ENCODE data around the gene PROZ. TPM values are rescaled to one million over a fixed set of nuclear protein-coding genes. Genes with fewer than 3 reads are reported as not detected.

PROZ gene
- polyA plus RNA-seq, 1 donor (not counting 4 experiments of a cell fraction or from before 2014, with no cell fraction given), result not detected

- Histone ChIP-seq H4K20me1 (ENCODE audit: control insufficient read depth, extremely low read depth, insufficient read depth, low read length) (no peaks in the 10 kb centered on the region), H3K27me3 (ENCODE audit: control insufficient read depth, extremely low read depth, insufficient read depth, low read length) (no peaks in the 10 kb centered on the region), H3K36me3 (ENCODE audit: control insufficient read depth in 2 of 2, extremely low read depth in 1 of 2, insufficient read depth in 2 of 2, low read length in 2 of 2) (no peaks in the 10 kb centered on the region), H3K79me2 (ENCODE audit: control insufficient read depth, insufficient read depth, low read length) (no peaks in the 10 kb centered on the region), H3K4me2 (ENCODE audit: control insufficient read depth, extremely low read depth, insufficient read depth, low read depth, low read length) (no peak overlapping the region), H3K9ac (ENCODE audit: control insufficient read depth, extremely low read depth, insufficient read depth, low read length) (no peak overlapping the region), H3K27ac (ENCODE audit: control insufficient read depth, insufficient read depth, low read length) (no peak overlapping the region), H3K9me3 (ENCODE audit: control insufficient read depth, low read depth, low read length) (no peaks in the 10 kb centered on the region), H2AFZ (ENCODE audit: control insufficient read depth, low read length) (no peak overlapping the region), H3K4me3 (ENCODE audit: control insufficient read depth in 2 of 3, extremely low read depth in 1 of 3, insufficient read depth in 2 of 3, low read depth in 1 of 3, low read length in 3 of 3) (no peak overlapping the region), H3K9me1 (ENCODE audit: control insufficient read depth, extremely low read depth, insufficient read depth, low read length) (no peaks in the 10 kb centered on the region), H3K4me1 (ENCODE audit: control insufficient read depth, extremely low read depth, insufficient read depth, low read length) (no peaks in the 10 kb centered on the region)
- FAIRE-seq, result no peak
- dilution Hi-C loops (cut with MboI; ENCODE audit: extremely low pct_ligation_motif_present, low sequenced_read_pairs), result no loop called here
- no peak for DNase-seq (ENCODE audit: low read depth, low spot score)
- TF ChIP-seq EZH2 (IDR thresholded peaks at IDR 0.05; ENCODE audit: low read length), result no peak
- TF ChIP-seq CTCF (optimal IDR thresholded peaks at IDR 0.05 in 1 of 3, IDR thresholded peaks at IDR 0.05 in 1 of 3, conservative IDR thresholded peaks at IDR 0.05 in 1 of 3; ENCODE audit: extremely low read depth in 1 of 3, insufficient read depth in 2 of 3, low read length in 3 of 3), result no peak
Observed at GRCh38 chr13:113139577-113139976, 18.9 kb upstream of the PROZ start.

- no peaks in the 10 kb centered on the region for H3K27me3 ChIP-seq (ENCODE audit: control insufficient read depth, extremely low read depth, insufficient read depth, low read length)
- no peaks in the 10 kb centered on the region for H3K36me3 ChIP-seq (ENCODE audit: control insufficient read depth in 2 of 2, extremely low read depth in 1 of 2, insufficient read depth in 2 of 2, low read length in 2 of 2)
- no peak overlapping the region for H2AFZ ChIP-seq (ENCODE audit: control insufficient read depth, low read length)
- H3K9ac ChIP-seq (ENCODE audit: control insufficient read depth, extremely low read depth, insufficient read depth, low read length), result no peak overlapping the region
- DNase-seq (ENCODE audit: low read depth, low spot score) (no peak), FAIRE-seq (no peak)
- no peaks in the 10 kb centered on the region for H4K20me1 ChIP-seq (ENCODE audit: control insufficient read depth, extremely low read depth, insufficient read depth, low read length)
- no peak overlapping the region for H3K27ac ChIP-seq (ENCODE audit: control insufficient read depth, insufficient read depth, low read length)
- no peak for TF ChIP-seq CTCF (optimal IDR thresholded peaks at IDR 0.05 in 1 of 3, IDR thresholded peaks at IDR 0.05 in 1 of 3, conservative IDR thresholded peaks at IDR 0.05 in 1 of 3; ENCODE audit: extremely low read depth in 1 of 3, insufficient read depth in 2 of 3, low read length in 3 of 3)
- H3K4me2 ChIP-seq (ENCODE audit: control insufficient read depth, extremely low read depth, insufficient read depth, low read depth, low read length), result no peak overlapping the region
- no peaks in the 10 kb centered on the region for H3K79me2 ChIP-seq (ENCODE audit: control insufficient read depth, insufficient read depth, low read length)
- no peak overlapping the region for H3K4me3 ChIP-seq (ENCODE audit: control insufficient read depth in 2 of 3, extremely low read depth in 1 of 3, insufficient read depth in 2 of 3, low read depth in 1 of 3, low read length in 3 of 3)
- dilution Hi-C loops (cut with MboI; ENCODE audit: extremely low pct_ligation_motif_present, low sequenced_read_pairs), result no loop called here
- H3K9me3 ChIP-seq (ENCODE audit: control insufficient read depth, low read depth, low read length), result no peaks in the 10 kb centered on the region
- H3K9me1 ChIP-seq (ENCODE audit: control insufficient read depth, extremely low read depth, insufficient read depth, low read length), result no peaks in the 10 kb centered on the region
- no peaks in the 10 kb centered on the region for H3K4me1 ChIP-seq (ENCODE audit: control insufficient read depth, extremely low read depth, insufficient read depth, low read length)
Observed at GRCh38 chr13:113140677-113141600, 17.5 kb upstream of the PROZ start.
